CD4-positive, CD25-positive, alpha-beta regulatory T cell (primary cell): ENCODE measurements around the gene TPK1. TPM values are rescaled to one million over a fixed set of nuclear protein-coding genes. Genes with fewer than 3 reads are reported as not detected.
A peak's percentile ranks its signal among the peaks of the same experiment; 100 is the strongest.

ENCODE experiments used
- ATAC-seq, 2 donors: fragments of 150-1000 bp; cut with Tn5 transposase; one replicate each; pipeline ENCODE4 v1.10.0; 2021; ENCODE audit warnings: low read depth in 2 of 2, moderate number of reproducible peaks in 2 of 2, moderate library complexity in 1 of 2
- DNase-seq, 3 donors: peaks; one replicate each; pipeline versions ENCODE4 v3.0.0 to v3.0.0-alpha.2; 2012 to 2022; ENCODE audit warnings: mixed read lengths in 1 of 3
- H3K27ac ChIP-seq: one replicate; pipeline ENCODE4 v1.7.0; 2013; ENCODE audit warnings: mild to moderate bottlenecking, low read length; ENCODE audit not compliant: insufficient read depth, poor library complexity, severe bottlenecking
- H3K27me3 ChIP-seq: one replicate; pipeline ENCODE4 v1.7.0; 2013; ENCODE audit warnings: low read length; ENCODE audit not compliant: control insufficient read depth, insufficient read depth
- H3K36me3 ChIP-seq: one replicate; pipeline ENCODE4 v1.7.0; 2013; ENCODE audit warnings: mild to moderate bottlenecking, low read length, moderate library complexity; ENCODE audit not compliant: control insufficient read depth, insufficient read depth
- H3K4me1 ChIP-seq: 2 replicates; pipeline ENCODE4 v1.7.0; 2013; ENCODE audit warnings: mild to moderate bottlenecking, low read length; ENCODE audit not compliant: insufficient read depth, control insufficient read depth, poor library complexity, severe bottlenecking
- H3K4me3 ChIP-seq: one replicate; pipeline ENCODE4 v1.7.0; 2013; ENCODE audit warnings: low read depth, mild to moderate bottlenecking, low read length, moderate library complexity
- H3K9me3 ChIP-seq, 2 experiments: 1 replicate in 1 of 2; 2 replicates in 1 of 2; pipeline ENCODE4 v1.7.0; 2013; ENCODE audit warnings: low read length in 2 of 2, mild to moderate bottlenecking in 1 of 2, moderate library complexity in 1 of 2; ENCODE audit not compliant: control insufficient read depth in 2 of 2
- H3K27ac Mint-ChIP-seq, 3 donors: one replicate each; pipeline ENCODE4 v1.8.0; 2020 to 2022; ENCODE audit warnings: mild to moderate bottlenecking in 3 of 3, mixed read lengths in 3 of 3, moderate library complexity in 2 of 3
- H3K27me3 Mint-ChIP-seq: one replicate; pipeline ENCODE4 v1.8.0; 2022; ENCODE audit warnings: mild to moderate bottlenecking, mixed read lengths
- H3K36me3 Mint-ChIP-seq: one replicate; pipeline ENCODE4 v1.8.0; 2020; ENCODE audit warnings: mixed read lengths
- H3K4me1 Mint-ChIP-seq, 4 donors: one replicate each; pipeline ENCODE4 v1.8.0; 2020 to 2022; ENCODE audit warnings: mixed read lengths in 4 of 4, mild to moderate bottlenecking in 1 of 4
- H3K4me3 Mint-ChIP-seq, 4 donors: one replicate each; pipeline ENCODE4 v1.8.0; 2020 to 2022; ENCODE audit warnings: mild to moderate bottlenecking in 4 of 4, mixed read lengths in 4 of 4, moderate library complexity in 3 of 4
- H3K9me3 Mint-ChIP-seq, 7 donors: one replicate each; pipeline ENCODE4 v1.8.0; 2020 to 2022; ENCODE audit warnings: mixed read lengths in 7 of 7, mild to moderate bottlenecking in 3 of 7, moderate library complexity in 2 of 7
- polyA plus RNA-seq, 4 donors: library from polyadenylated mRNA; unstranded; fragments of 300-500 nt; fragmentation: Illumina TruSeq; gene quantifications; one replicate each; pipeline ENCODE4 v1.2.3, GENCODE V29; 2021
- total RNA-seq: library from RNA; stranded (reverse); gene quantifications from one replicate; pipeline ENCODE4 v1.2.3, GENCODE V29; 2022

Gene TPK1
- total and polyA plus RNA-seq, 5 donors from 2014 or later, result 30.5 to 38.8 (median 31.6) TPM

- H3K4me3 Mint-ChIP-seq, result no peak overlapping the region
- Histone ChIP-seq H3K27me3 (no peaks in the 10 kb centered on the region), H3K4me1 (no peaks in the 10 kb centered on the region), H3K36me3 (peaks cover 2% of the 10 kb centered on the region), H3K4me3 (no peak overlapping the region), H3K27ac (no peak overlapping the region), H3K9me3 (no peaks in the 10 kb centered on the region)
- peaks cover 0 to 9% (median 2%) of the 10 kb centered on the region in 7 donors for H3K9me3 Mint-ChIP-seq
- H3K27ac Mint-ChIP-seq, result no peak overlapping the region
- no peak for DNase-seq
- peaks cover 4 to 13% (median 9%) of the 10 kb centered on the region in 4 donors for H3K4me1 Mint-ChIP-seq
- peaks cover 17% of the 10 kb centered on the region for H3K36me3 Mint-ChIP-seq
- H3K27me3 Mint-ChIP-seq, result no peaks in the 10 kb centered on the region
- ATAC-seq, result no peak
These were observed 112.6 kb downstream of the TPK1 start for GRCh38 chr7:144723301-144723700.

- no peak overlapping the region for H3K27ac ChIP-seq
- ATAC-seq (no peak), DNase-seq (no peak)
- H3K36me3 ChIP-seq, result peaks cover 2% of the 10 kb centered on the region
- H3K4me1 ChIP-seq, result no peaks in the 10 kb centered on the region
- H3K36me3 Mint-ChIP-seq, result peaks cover 14% of the 10 kb centered on the region
- H3K4me3 Mint-ChIP-seq, result no peak overlapping the region
- no peaks in the 10 kb centered on the region for H3K9me3 ChIP-seq
- no peak overlapping the region for H3K27ac Mint-ChIP-seq
- H3K9me3 Mint-ChIP-seq, result peaks cover 0 to 10% (median 4%) of the 10 kb centered on the region in 7 donors
- H3K27me3 ChIP-seq, result no peaks in the 10 kb centered on the region
- H3K4me3 ChIP-seq, result no peak overlapping the region
- no peaks in the 10 kb centered on the region for H3K27me3 Mint-ChIP-seq
- peaks cover 4 to 13% (median 10%) of the 10 kb centered on the region in 4 donors for H3K4me1 Mint-ChIP-seq
These were observed 115.1 kb downstream of the TPK1 start for GRCh38 chr7:144720710-144721109.

GRCh38 chr7:144720149-144720548 lies 115.7 kb downstream of the TPK1 start:
- no peaks in the 10 kb centered on the region for H3K27me3 ChIP-seq
- Mint-ChIP-seq H3K27me3 (no peaks in the 10 kb centered on the region), H3K4me1 (peaks cover 4 to 13% (median 10%) of the 10 kb centered on the region in 4 donors), H3K9me3 (peaks cover 0 to 10% (median 4%) of the 10 kb centered on the region in 7 donors), H3K4me3 (no peak overlapping the region), H3K27ac (no peak overlapping the region), H3K36me3 (peaks cover 14% of the 10 kb centered on the region)
- no peak overlapping the region for H3K4me3 ChIP-seq
- peaks cover 2% of the 10 kb centered on the region for H3K36me3 ChIP-seq
- no peak overlapping the region for H3K27ac ChIP-seq
- H3K4me1 ChIP-seq, result no peaks in the 10 kb centered on the region
- no peak for DNase-seq
- H3K9me3 ChIP-seq, result no peaks in the 10 kb centered on the region
- ATAC-seq, result no peak

- Mint-ChIP-seq H3K27me3 (no peaks in the 10 kb centered on the region), H3K4me1 (peaks cover 9 to 22% (median 11%) of the 10 kb centered on the region in 4 donors), H3K4me3 (no peak overlapping the region), H3K9me3 (peaks cover 0 to 10% (median 4%) of the 10 kb centered on the region in 7 donors), H3K36me3 (peaks cover 17% of the 10 kb centered on the region), H3K27ac (no peak overlapping the region)
- Histone ChIP-seq H3K27me3 (no peaks in the 10 kb centered on the region), H3K4me3 (no peak overlapping the region), H3K36me3 (peaks cover 2% of the 10 kb centered on the region), H3K27ac (no peak overlapping the region), H3K9me3 (no peaks in the 10 kb centered on the region), H3K4me1 (no peaks in the 10 kb centered on the region)
- no peak for ATAC-seq
- DNase-seq, result no peak
These were observed 118.1 kb downstream of the TPK1 start for GRCh38 chr7:144717720-144718119.

- H3K36me3 Mint-ChIP-seq, result peaks cover 18% of the 10 kb centered on the region
- no peak overlapping the region for H3K4me3 Mint-ChIP-seq
- DNase-seq, result no peak
- H3K27me3 Mint-ChIP-seq, result no peaks in the 10 kb centered on the region
- Histone ChIP-seq H3K27ac (no peak overlapping the region), H3K9me3 (no peaks in the 10 kb centered on the region), H3K4me1 (no peaks in the 10 kb centered on the region), H3K36me3 (peaks cover 1% of the 10 kb centered on the region), H3K27me3 (no peaks in the 10 kb centered on the region), H3K4me3 (no peak overlapping the region)
- peak overlapping the region in 1 of 3 donors; percentile 42 for H3K27ac Mint-ChIP-seq
- H3K4me1 Mint-ChIP-seq, result peaks cover 0 to 24% (median 12%) of the 10 kb centered on the region in 4 donors
- no peak for ATAC-seq
- peaks cover 0 to 6% (median 4%) of the 10 kb centered on the region in 7 donors for H3K9me3 Mint-ChIP-seq
These were observed 122.0 kb downstream of the TPK1 start for GRCh38 chr7:144713850-144714249.

GRCh38 chr7:144710791-144711190 lies 125.1 kb downstream of the TPK1 start:
- peaks cover 0 to 2% (median 0%) of the 10 kb centered on the region in 7 donors for H3K9me3 Mint-ChIP-seq
- H3K27ac Mint-ChIP-seq, result no peak overlapping the region
- H3K27me3 ChIP-seq, result no peaks in the 10 kb centered on the region
- H3K36me3 ChIP-seq, result no peaks in the 10 kb centered on the region
- H3K4me1 Mint-ChIP-seq, result peaks cover 4 to 22% (median 11%) of the 10 kb centered on the region in 4 donors
- no peaks in the 10 kb centered on the region for H3K27me3 Mint-ChIP-seq
- H3K4me1 ChIP-seq, result no peaks in the 10 kb centered on the region
- DNase-seq (no peak), ATAC-seq (no peak)
- H3K9me3 ChIP-seq, result no peaks in the 10 kb centered on the region
- no peak overlapping the region for H3K4me3 Mint-ChIP-seq
- no peak overlapping the region for H3K4me3 ChIP-seq
- H3K36me3 Mint-ChIP-seq, result peaks cover 20% of the 10 kb centered on the region
- no peak overlapping the region for H3K27ac ChIP-seq

- peaks cover 0 to 2% (median 0%) of the 10 kb centered on the region in 7 donors for H3K9me3 Mint-ChIP-seq
- no peaks in the 10 kb centered on the region for H3K4me1 ChIP-seq
- no peak for ATAC-seq
These were observed 126.8 kb downstream of the TPK1 start for GRCh38 chr7:144709066-144709465.

GRCh38 chr7:144691240-144691639 lies 144.6 kb downstream of the TPK1 start:
- Mint-ChIP-seq H3K4me1 (peaks cover 0 to 29% (median 12%) of the 10 kb centered on the region in 4 donors), H3K4me3 (no peak overlapping the region), H3K27ac (no peak overlapping the region), H3K36me3 (no peaks in the 10 kb centered on the region), H3K27me3 (no peaks in the 10 kb centered on the region), H3K9me3 (peaks cover 0 to 7% (median 1%) of the 10 kb centered on the region in 7 donors)
- no peak overlapping the region for H3K4me3 ChIP-seq
- ATAC-seq (no peak), DNase-seq (no peak)
- no peak overlapping the region for H3K27ac ChIP-seq
- no peaks in the 10 kb centered on the region for H3K4me1 ChIP-seq
- H3K36me3 ChIP-seq, result no peaks in the 10 kb centered on the region
- H3K9me3 ChIP-seq, result no peaks in the 10 kb centered on the region
- H3K27me3 ChIP-seq, result no peaks in the 10 kb centered on the region

More at GRCh38 chr7:144709066-144709465, 126.8 kb downstream of the TPK1 start:
- Mint-ChIP-seq H3K27ac (no peak overlapping the region), H3K27me3 (no peaks in the 10 kb centered on the region), H3K36me3 (peaks cover 31% of the 10 kb centered on the region), H3K4me3 (no peak overlapping the region), H3K4me1 (peaks cover 4 to 15% (median 9%) of the 10 kb centered on the region in 4 donors)
- no peak overlapping the region for H3K27ac ChIP-seq
- H3K9me3 ChIP-seq, result no peaks in the 10 kb centered on the region
- no peaks in the 10 kb centered on the region for H3K27me3 ChIP-seq
- no peak overlapping the region for H3K4me3 ChIP-seq
- DNase-seq, result no peak
- H3K36me3 ChIP-seq, result no peaks in the 10 kb centered on the region
